Smooth muscle cell (in vitro differentiated cells): ENCODE data around the gene BRD7. TPM values are rescaled to one million over a fixed set of nuclear protein-coding genes. Genes with fewer than 3 reads are reported as not detected.

Source experiments
- DNase-seq: peaks from one replicate; lab custom pipeline; 2025; ENCODE audit not compliant: unreplicated experiment; lab: John Stamatoyannopoulos, UW
- H2AFZ ChIP-seq: fragments of 200-600 bp; sonication (generic); 2 replicates; pipeline ENCODE4 v1.6.0; 2016; ENCODE audit warnings: antibody characterized with exemption, low read depth, mild to moderate bottlenecking
- H3F3A ChIP-seq: fragments of 200-600 bp; sonication (generic); 2 replicates; pipeline ENCODE4 v1.6.0; 2017; ENCODE audit warnings: antibody characterized with exemption, low read depth
- H3K27ac ChIP-seq: fragments of 200-600 bp; sonication (generic); 2 replicates; pipeline ENCODE4 v1.5.1; 2016; ENCODE audit warnings: low read depth, mild to moderate bottlenecking
- H3K27me3 ChIP-seq: fragments of 200-600 bp; sonication (generic); 2 replicates; pipeline ENCODE4 v1.6.1; 2016; ENCODE audit warnings: low read depth, mild to moderate bottlenecking
- H3K36me3 ChIP-seq: fragments of 200-600 bp; sonication (generic); 2 replicates; pipeline ENCODE4 v1.5.1; 2016; ENCODE audit warnings: low read depth
- H3K4me1 ChIP-seq: fragments of 200-600 bp; sonication (generic); 2 replicates; pipeline ENCODE4 v1.5.1; 2016; ENCODE audit warnings: low read depth
- H3K4me2 ChIP-seq: fragments of 200-600 bp; sonication (generic); 2 replicates; pipeline ENCODE4 v1.6.0; 2016; ENCODE audit warnings: mild to moderate bottlenecking
- H3K4me3 ChIP-seq: fragments of 200-600 bp; sonication (generic); 2 replicates; pipeline ENCODE4 v1.5.1; 2016; ENCODE audit warnings: mild to moderate bottlenecking
- H3K79me2 ChIP-seq: fragments of 200-600 bp; sonication (generic); 2 replicates; pipeline ENCODE4 v1.6.0; 2016; ENCODE audit warnings: low read depth, mild to moderate bottlenecking
- H3K9ac ChIP-seq: fragments of 200-600 bp; sonication (generic); 2 replicates; pipeline ENCODE4 v1.6.0; 2016; ENCODE audit warnings: low read depth
- H3K9me3 ChIP-seq: fragments of 200-600 bp; sonication (generic); replicated peaks from 2 replicates; pipeline ENCODE4 v1.5.1; 2016; ENCODE audit warnings: low read depth
- H4K20me1 ChIP-seq: fragments of 200-600 bp; sonication (generic); 2 replicates; pipeline ENCODE4 v1.6.0; 2016; ENCODE audit warnings: low read depth
- CTCF ChIP-seq: fragments of 200-600 bp; sonication (generic); IDR thresholded peaks from 2 replicates; pipeline ENCODE4 v1.5.1; 2017; ENCODE audit warnings: borderline replicate concordance, mild to moderate bottlenecking, antibody characterized with exemption; ENCODE audit not compliant: insufficient read depth, poor library complexity, severe bottlenecking
- WGBS: methylation state at CpG from one replicate; pipeline ENCODE4 v1.1.7; 2016; ENCODE audit warnings: low lambda C conversion rate; 5-methylcytosine and 5-hydroxymethylcytosine counted together
- polyA plus RNA-seq: library from polyadenylated mRNA; unstranded; fragments of >200 nt; fragmentation: Nextera tagmentation; extraction: Ambion mirVana; gene quantifications from 2 replicates; pipeline ENCODE4 v1.2.1, GENCODE V29; 2016
- total RNA-seq: library from RNA; depleted of rRNA; stranded (reverse); fragments of >200 nt; gene quantifications from 2 replicates; pipeline ENCODE4 v1.2.3, GENCODE V29; 2014

Gene BRD7
- total and polyA plus RNA-seq, 2 experiments from 2014 or later, result 33.9 to 40.4 TPM

DNA sequence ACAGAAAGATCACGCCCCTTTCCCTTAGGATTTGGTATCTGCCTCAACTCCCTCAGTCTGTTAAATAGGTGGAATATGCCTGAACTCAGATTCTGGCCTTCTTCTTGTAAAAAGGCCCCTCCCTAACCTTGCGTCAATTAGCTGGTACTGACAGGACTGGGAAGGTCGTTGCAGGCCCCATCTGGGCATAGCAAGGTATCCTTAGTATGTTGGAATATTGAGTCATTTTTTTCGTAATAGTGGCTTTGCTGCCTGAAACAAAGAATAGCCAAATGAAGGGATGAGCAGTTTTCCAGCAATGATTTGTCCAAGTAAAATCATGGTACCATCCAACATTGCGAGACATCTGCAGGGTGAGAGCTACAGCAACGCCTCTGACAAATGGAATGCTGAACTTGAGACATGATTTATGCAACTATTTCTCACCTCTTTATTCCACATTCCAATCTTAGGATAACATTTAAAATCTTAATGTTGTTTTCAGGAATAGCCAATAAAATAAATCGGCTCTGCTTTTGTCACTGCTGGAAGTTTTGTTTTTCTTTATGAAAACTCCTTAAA lies 39.3 kb upstream of the BRD7 start:
- Histone ChIP-seq H3K4me1 (no peaks in the 10 kb centered on the region), H3K27me3 (no peaks in the 10 kb centered on the region), H3K9ac (no peak overlapping the region), H4K20me1 (no peaks in the 10 kb centered on the region), H3K27ac (no peak overlapping the region), H3F3A (no peaks in the 10 kb centered on the region), H3K4me3 (no peak overlapping the region), H3K79me2 (no peaks in the 10 kb centered on the region), H3K36me3 (no peaks in the 10 kb centered on the region), H3K9me3 (no peaks in the 10 kb centered on the region), H3K4me2 (no peak overlapping the region), H2AFZ (no peak overlapping the region)
- TF ChIP-seq CTCF, result no peak
- DNase-seq, result no peak
- 87% methylated on average over 7 of the region's 7 CpGs for WGBS

DNA sequence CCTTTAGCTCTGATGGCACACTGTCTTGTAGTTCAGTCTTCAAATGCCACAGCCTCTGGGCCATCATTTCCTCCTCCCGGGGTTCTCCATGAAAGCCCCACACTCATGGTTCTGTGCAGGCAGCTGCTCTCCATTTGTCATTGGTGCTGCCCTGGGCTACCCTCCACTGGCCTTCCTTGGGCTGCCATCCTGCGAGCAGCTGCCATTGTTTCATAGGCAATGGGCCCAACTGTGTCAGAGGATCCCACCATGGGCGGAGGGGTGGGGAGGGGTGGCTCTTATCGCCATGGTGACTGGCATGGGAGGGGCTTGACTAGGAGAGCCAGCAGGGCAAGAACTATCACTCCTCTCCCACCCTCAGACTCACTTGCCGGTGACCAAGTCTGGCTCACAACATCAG lies 38.6 kb upstream of the BRD7 start:
- no peak overlapping the region for H3K4me3 ChIP-seq
- no peaks in the 10 kb centered on the region for H3K79me2 ChIP-seq
- TF ChIP-seq CTCF, result no peak
- H3K9ac ChIP-seq, result no peak overlapping the region
- H3F3A ChIP-seq, result no peaks in the 10 kb centered on the region
- WGBS, result 88% methylated on average over 5 of the region's 5 CpGs
- no peak for DNase-seq
- no peaks in the 10 kb centered on the region for H3K27me3 ChIP-seq
- H3K36me3 ChIP-seq, result no peaks in the 10 kb centered on the region
- H3K27ac ChIP-seq, result no peak overlapping the region
- H3K4me1 ChIP-seq, result no peaks in the 10 kb centered on the region
- H3K4me2 ChIP-seq, result no peak overlapping the region
- H3K9me3 ChIP-seq, result no peaks in the 10 kb centered on the region
- no peak overlapping the region for H2AFZ ChIP-seq
- no peaks in the 10 kb centered on the region for H4K20me1 ChIP-seq

DNA sequence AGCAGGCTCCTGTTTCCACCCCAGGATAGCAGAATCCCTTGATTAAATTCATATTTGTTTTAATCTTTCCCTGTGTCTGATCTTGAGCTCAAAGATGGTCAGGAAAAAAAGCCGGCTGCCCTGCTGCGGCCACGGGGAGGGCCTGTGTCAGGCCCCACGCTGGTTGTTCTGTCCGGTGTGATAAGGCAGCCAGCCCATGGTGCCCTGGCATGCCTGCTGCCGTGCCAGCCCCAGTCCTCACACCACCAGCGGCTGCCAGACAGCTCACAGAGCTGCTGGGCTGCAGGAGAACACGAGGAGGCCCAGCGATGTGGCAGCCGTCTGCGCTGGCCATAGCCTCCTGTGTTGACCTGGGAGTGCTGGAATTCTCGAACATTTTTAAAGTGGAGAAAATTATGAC lies 34.7 kb upstream of the BRD7 start:
- no peak overlapping the region for H2AFZ ChIP-seq
- H3K36me3 ChIP-seq, result no peaks in the 10 kb centered on the region
- no peak overlapping the region for H3K27ac ChIP-seq
- no peak for TF ChIP-seq CTCF
- no peak overlapping the region for H3K4me3 ChIP-seq
- H4K20me1 ChIP-seq, result no peaks in the 10 kb centered on the region
- no peak overlapping the region for H3K4me2 ChIP-seq
- H3K9me3 ChIP-seq, result no peaks in the 10 kb centered on the region
- no peaks in the 10 kb centered on the region for H3K4me1 ChIP-seq
- no peaks in the 10 kb centered on the region for H3F3A ChIP-seq
- 88% methylated on average over 12 of the region's 12 CpGs for WGBS
- no peak overlapping the region for H3K9ac ChIP-seq
- DNase-seq, result no peak
- H3K79me2 ChIP-seq, result no peaks in the 10 kb centered on the region
- H3K27me3 ChIP-seq, result no peaks in the 10 kb centered on the region

DNA sequence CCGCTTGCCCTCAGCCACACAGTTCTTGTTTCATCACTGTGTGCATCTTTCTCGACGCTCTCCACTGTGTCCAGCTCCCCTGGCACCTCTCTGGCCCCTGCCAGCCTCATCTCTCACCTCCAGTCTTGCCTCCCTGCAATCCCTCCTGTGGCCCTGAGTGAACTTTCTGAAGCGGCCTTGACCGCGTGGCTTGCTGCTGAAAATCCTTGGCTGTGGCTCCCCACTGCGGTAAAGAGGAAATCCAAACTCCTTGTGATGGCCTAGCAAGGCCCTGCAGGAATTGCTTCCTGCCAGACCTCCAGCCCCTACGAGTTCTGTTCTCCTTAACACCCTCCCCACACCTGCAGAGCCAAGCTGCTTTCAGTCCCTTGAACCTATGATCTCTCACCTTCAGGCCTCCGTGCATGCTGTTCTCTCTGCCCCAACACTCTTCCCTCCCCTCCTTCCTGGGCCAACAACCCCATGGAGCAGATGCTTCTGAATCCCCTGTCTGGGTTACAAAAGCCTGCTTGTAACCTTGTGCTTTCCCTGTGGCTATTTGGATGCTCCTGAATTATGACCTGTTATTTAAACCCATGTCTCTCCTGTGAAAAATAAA lies 33.6 kb upstream of the BRD7 start:
- no peak overlapping the region for H3K27ac ChIP-seq
- no peak overlapping the region for H3K4me2 ChIP-seq
- no peaks in the 10 kb centered on the region for H3K9me3 ChIP-seq
- DNase-seq, result no peak
- H3K79me2 ChIP-seq, result no peaks in the 10 kb centered on the region
- no peak for TF ChIP-seq CTCF
- no peaks in the 10 kb centered on the region for H3K36me3 ChIP-seq
- 86% methylated on average over 9 of the region's 9 CpGs for WGBS
- H2AFZ ChIP-seq, result no peak overlapping the region
- H3F3A ChIP-seq, result no peaks in the 10 kb centered on the region
- no peak overlapping the region for H3K4me3 ChIP-seq
- no peaks in the 10 kb centered on the region for H4K20me1 ChIP-seq
- no peak overlapping the region for H3K9ac ChIP-seq
- H3K4me1 ChIP-seq, result no peaks in the 10 kb centered on the region
- H3K27me3 ChIP-seq, result no peaks in the 10 kb centered on the region
